ENCODE measurements around the gene ZDHHC19. TPM values are rescaled to one million over a fixed set of nuclear protein-coding genes. Genes with fewer than 3 reads are reported as not detected.
"Not testable (repeated sequence)": the region's sequence is repeated elsewhere in the genome, so short reads cannot be mapped to it uniquely, and the experiment has no call there.

The ZDHHC19 gene
- not detected for total RNA-seq
- long read RNA-seq, result 0 reads

GRCh38 chr3:196210673-196211556, at the start of gene ZDHHC19:
ZDHHC19 (minus strand) TSS chr3:196211400; CDS start chr3:196211315, 85 bp downstream.
- intact Hi-C loops (cut with DNase I), result no loop called here
- no peak for DNase-seq (ENCODE audit: missing footprints)

GRCh38 chr3:196260784-196261183, 49.6 kb upstream of the ZDHHC19 start:
- no peak for ATAC-seq
- no peak for DNase-seq (ENCODE audit: missing footprints)
- intact Hi-C loops (cut with DNase I), result no loop called here

More at GRCh38 chr3:196210673-196211556, at the start of gene ZDHHC19:
- ATAC-seq, result no peak

- no peak for DNase-seq (ENCODE audit: missing footprints)
- intact Hi-C loops (cut with DNase I), result no loop called here
- no peak for ATAC-seq
Observed at GRCh38 chr3:196255776-196256175, 44.6 kb upstream of the ZDHHC19 start.

- intact Hi-C loops (cut with DNase I), result loop anchor here (5.0 kb wide), 2 partner anchors 178 to 263 kb away; partner anchors contain the start of genes SMCO1 and UBXN7
- ATAC-seq (no peak), DNase-seq (ENCODE audit: missing footprints) (no peak)
Observed at GRCh38 chr3:196254376-196255283, 43.4 kb upstream of the ZDHHC19 start.

- intact Hi-C loops (cut with DNase I), result loop anchor here (2.0 to 5.0 kb wide), 3 partner anchors 41 to 265 kb away; partner anchors contain the start of genes SMCO1 and UBXN7
- DNase-seq (ENCODE audit: missing footprints) (no peak), ATAC-seq (no peak)
Observed at GRCh38 chr3:196251918-196252317, 40.7 kb upstream of the ZDHHC19 start.

GRCh38 chr3:196246612-196247308, 35.6 kb upstream of the ZDHHC19 start:
- ATAC-seq, result no peak
- DNase-seq (ENCODE audit: missing footprints), result no peak
- intact Hi-C loops (cut with DNase I), result no loop called here

GRCh38 chr3:196244166-196244565, 33.0 kb upstream of the ZDHHC19 start:
- ATAC-seq; DNase-seq (ENCODE audit: missing footprints); intact Hi-C loops (cut with DNase I): not testable (repeated sequence)

GRCh38 chr3:196241704-196242103, 30.5 kb upstream of the ZDHHC19 start:
- ATAC-seq (no peak), DNase-seq (ENCODE audit: missing footprints) (no peak)
- intact Hi-C loops (cut with DNase I), result no loop called here

- no peak for ATAC-seq
- DNase-seq (ENCODE audit: missing footprints), result no peak
- intact Hi-C loops (cut with DNase I), result no loop called here
Observed at GRCh38 chr3:196240424-196240823, 29.2 kb upstream of the ZDHHC19 start.

GRCh38 chr3:196238612-196239560, 27.7 kb upstream of the ZDHHC19 start:
- DNase-seq (ENCODE audit: missing footprints), result no peak
- intact Hi-C loops (cut with DNase I), result no loop called here
- ATAC-seq, result no peak

- intact Hi-C loops (cut with DNase I), result no loop called here
Observed at GRCh38 chr3:196237203-196237602, 26.0 kb upstream of the ZDHHC19 start.

GRCh38 chr3:196236223-196236622, 25.0 kb upstream of the ZDHHC19 start:
- ATAC-seq (no peak), DNase-seq (ENCODE audit: missing footprints) (no peak)
- intact Hi-C loops (cut with DNase I), result no loop called here

More at GRCh38 chr3:196237203-196237602, 26.0 kb upstream of the ZDHHC19 start:
- ATAC-seq, result no peak
- no peak for DNase-seq (ENCODE audit: missing footprints)

GRCh38 chr3:196235452-196236122, 24.4 kb upstream of the ZDHHC19 start:
- intact Hi-C loops (cut with DNase I), result no loop called here
- DNase-seq (ENCODE audit: missing footprints) (no peak), ATAC-seq (no peak)

- intact Hi-C loops (cut with DNase I), result no loop called here
- DNase-seq (ENCODE audit: missing footprints) (no peak), ATAC-seq (no peak)
Observed at GRCh38 chr3:196232882-196233251, 21.7 kb upstream of the ZDHHC19 start.

GRCh38 chr3:196232154-196232881, 21.1 kb upstream of the ZDHHC19 start:
- ATAC-seq (no peak), DNase-seq (ENCODE audit: missing footprints) (no peak)
- intact Hi-C loops (cut with DNase I), result no loop called here

GRCh38 chr3:196227629-196228493, 16.7 kb upstream of the ZDHHC19 start:
- ATAC-seq (peak; percentile 42), DNase-seq (ENCODE audit: missing footprints) (no peak)
- intact Hi-C loops (cut with DNase I), result no loop called here
